Colonic mucosa (tissue), 4 donors: ENCODE measurements around the gene FAM8A1. TPM values are rescaled to one million over a fixed set of nuclear protein-coding genes. Genes with fewer than 3 reads are reported as not detected.

Experiments used
- DNase-seq: peaks from one replicate; pipeline ENCODE4 v3.0.0-alpha.2; 2020
- H3K27ac ChIP-seq: fragments of 200-600 bp; one replicate; pipeline ENCODE4 v1.8.0; 2021
- H3K27me3 ChIP-seq: fragments of 200-600 bp; one replicate; pipeline ENCODE4 v1.8.0; 2021
- H3K36me3 ChIP-seq: fragments of 200-600 bp; one replicate; pipeline ENCODE4 v1.8.0; 2021
- H3K4me1 ChIP-seq: fragments of 200-600 bp; one replicate; pipeline ENCODE4 v1.8.0; 2021; ENCODE audit warnings: mild to moderate bottlenecking
- H3K4me3 ChIP-seq: fragments of 200-600 bp; one replicate; pipeline ENCODE4 v1.8.0; 2021
- H3K9ac ChIP-seq, 2 donors: one replicate each; pipeline ENCODE4 v1.7.0; 2013; ENCODE audit warnings: control low read depth in 2 of 2, low read depth in 2 of 2, low read length in 2 of 2
- H3K9me3 ChIP-seq: fragments of 200-600 bp; one replicate; pipeline ENCODE4 v1.8.0; 2021
- CTCF ChIP-seq: fragments of 200-600 bp; IDR thresholded peaks from one replicate; pipeline ENCODE4 v1.8.0; 2022; ENCODE audit warnings: antibody characterized with exemption, mild to moderate bottlenecking
- intact Hi-C: fragments of 100-400 bp; cut with DNase I; formaldehyde crosslinking; loops from one replicate; pipeline ENCODE4 v1.14.1; 2022
- total RNA-seq, 2 donors: library from RNA; stranded (reverse); fragmentation: NEBNext Ultra II Directional in 1 of 2; extraction: Animal tissue kit (Norgen Biotek cat#: 25700) in 1 of 2; gene quantifications; one replicate each; pipeline ENCODE4 v1.2.1, GENCODE V29; 2021
- donor health status: healthy.
- donor health status: DM: no; HTN: no; CAD: no.
- donor health status: DM: no; HTN: no; CAD: no.

Gene FAM8A1
- total RNA-seq, 2 donors from 2014 or later = 23.6 to 47.9 TPM

- no peaks in the 10 kb centered on the region for H3K9me3 ChIP-seq
- H3K27ac ChIP-seq = no peak overlapping the region
- no peaks in the 10 kb centered on the region for H3K27me3 ChIP-seq
- intact Hi-C loops = no loop called here
- H3K4me1 ChIP-seq = no peaks in the 10 kb centered on the region
- no peak overlapping the region for H3K4me3 ChIP-seq
- H3K36me3 ChIP-seq = peaks cover 3% of the 10 kb centered on the region
- H3K9ac ChIP-seq = no peak overlapping the region
- TF ChIP-seq CTCF = no peak
- no peak for DNase-seq
These were observed 40.4 kb downstream of the FAM8A1 start for GRCh38 chr6:17640477-17640917.

- H3K27ac ChIP-seq = no peak overlapping the region
- no peak overlapping the region for H3K9ac ChIP-seq
- H3K4me3 ChIP-seq = no peak overlapping the region
- DNase-seq = no peak
- intact Hi-C loops = no loop called here
- no peaks in the 10 kb centered on the region for H3K9me3 ChIP-seq
- H3K27me3 ChIP-seq = no peaks in the 10 kb centered on the region
- peaks cover 10% of the 10 kb centered on the region for H3K36me3 ChIP-seq
- no peak for TF ChIP-seq CTCF
- H3K4me1 ChIP-seq = peaks cover 4% of the 10 kb centered on the region
These were observed 48.6 kb downstream of the FAM8A1 start for GRCh38 chr6:17648745-17649144.

GRCh38 chr6:17650656-17651309, 50.7 kb downstream of the FAM8A1 start:
- Histone ChIP-seq H3K27me3 (no peaks in the 10 kb centered on the region), H3K4me3 (no peak overlapping the region), H3K27ac (no peak overlapping the region), H3K9ac (no peak overlapping the region), H3K9me3 (no peaks in the 10 kb centered on the region), H3K4me1 (peaks cover 4% of the 10 kb centered on the region), H3K36me3 (peaks cover 10% of the 10 kb centered on the region)
- DNase-seq = no peak
- intact Hi-C loops = loop anchor here (10.0 kb wide), 1 partner anchor 46 kb away; the partner anchor contains the start of gene FAM8A1
- no peak for TF ChIP-seq CTCF

GRCh38 chr6:17653198-17653882, 53.2 kb downstream of the FAM8A1 start:
- H3K9me3 ChIP-seq = no peaks in the 10 kb centered on the region
- H3K27me3 ChIP-seq = no peaks in the 10 kb centered on the region
- no peak for TF ChIP-seq CTCF
- H3K27ac ChIP-seq = no peak overlapping the region
- H3K4me1 ChIP-seq = peaks cover 4% of the 10 kb centered on the region
- intact Hi-C loops = loop anchor here (10.0 kb wide), 1 partner anchor 49 kb away; the partner anchor contains the start of gene FAM8A1
- H3K36me3 ChIP-seq = no peaks in the 10 kb centered on the region
- no peak for DNase-seq
- no peak overlapping the region for H3K9ac ChIP-seq
- no peak overlapping the region for H3K4me3 ChIP-seq

GRCh38 chr6:17656092-17656491, 56.0 kb downstream of the FAM8A1 start:
- H3K4me3 ChIP-seq = no peak overlapping the region
- intact Hi-C loops = loop anchor here (10.0 kb wide), 1 partner anchor 51 kb away; the partner anchor contains the start of gene FAM8A1
- no peaks in the 10 kb centered on the region for H3K27me3 ChIP-seq
- DNase-seq = no peak
- no peak overlapping the region for H3K27ac ChIP-seq
- H3K4me1 ChIP-seq = peaks cover under 1% of the 10 kb centered on the region
- no peak overlapping the region for H3K9ac ChIP-seq
- no peaks in the 10 kb centered on the region for H3K36me3 ChIP-seq
- no peaks in the 10 kb centered on the region for H3K9me3 ChIP-seq
- no peak for TF ChIP-seq CTCF
